ENCODE measurements around the gene EHBP1.

DNA sequence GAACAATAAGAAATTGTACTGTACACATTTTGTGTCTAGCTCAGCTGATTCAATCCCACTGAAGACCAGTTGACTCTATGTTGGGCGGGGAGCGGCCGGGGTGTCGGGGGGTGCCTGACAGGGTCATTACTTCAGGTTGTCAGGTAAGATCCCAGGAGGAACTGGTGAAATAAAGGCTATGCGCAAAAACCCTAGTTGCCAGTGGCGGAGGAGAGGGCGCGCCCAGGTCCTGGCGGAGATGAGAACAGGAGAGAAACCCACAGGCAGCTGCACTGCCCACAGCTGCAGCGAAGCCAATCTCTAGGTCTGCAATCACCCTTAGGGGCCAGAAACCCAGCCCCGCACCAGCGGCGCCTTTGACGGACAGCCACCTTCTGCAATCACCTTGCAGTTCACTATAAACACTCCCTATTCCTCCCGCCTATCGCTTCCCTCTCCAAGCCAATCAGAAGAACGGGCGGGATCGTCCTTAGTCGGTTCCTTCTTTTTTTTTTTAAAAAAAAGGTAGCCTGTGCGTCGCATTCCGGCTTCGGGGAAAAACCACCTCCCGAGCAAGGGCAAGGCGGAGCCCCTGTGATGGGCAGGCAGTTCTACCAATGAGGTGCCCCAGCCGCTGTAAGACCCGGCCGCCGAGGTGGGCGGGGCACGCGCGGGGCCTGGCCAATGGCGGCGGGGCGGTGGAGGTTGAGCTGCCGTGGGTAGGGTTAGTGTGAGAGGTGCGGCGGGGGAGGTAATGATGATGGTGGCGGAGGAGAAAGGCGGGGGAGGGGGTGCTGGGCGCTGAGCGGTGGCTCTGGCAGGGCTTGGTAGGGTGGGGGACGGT, at the start of gene EHBP1:
- TF ChIP-seq, protein P1, sequence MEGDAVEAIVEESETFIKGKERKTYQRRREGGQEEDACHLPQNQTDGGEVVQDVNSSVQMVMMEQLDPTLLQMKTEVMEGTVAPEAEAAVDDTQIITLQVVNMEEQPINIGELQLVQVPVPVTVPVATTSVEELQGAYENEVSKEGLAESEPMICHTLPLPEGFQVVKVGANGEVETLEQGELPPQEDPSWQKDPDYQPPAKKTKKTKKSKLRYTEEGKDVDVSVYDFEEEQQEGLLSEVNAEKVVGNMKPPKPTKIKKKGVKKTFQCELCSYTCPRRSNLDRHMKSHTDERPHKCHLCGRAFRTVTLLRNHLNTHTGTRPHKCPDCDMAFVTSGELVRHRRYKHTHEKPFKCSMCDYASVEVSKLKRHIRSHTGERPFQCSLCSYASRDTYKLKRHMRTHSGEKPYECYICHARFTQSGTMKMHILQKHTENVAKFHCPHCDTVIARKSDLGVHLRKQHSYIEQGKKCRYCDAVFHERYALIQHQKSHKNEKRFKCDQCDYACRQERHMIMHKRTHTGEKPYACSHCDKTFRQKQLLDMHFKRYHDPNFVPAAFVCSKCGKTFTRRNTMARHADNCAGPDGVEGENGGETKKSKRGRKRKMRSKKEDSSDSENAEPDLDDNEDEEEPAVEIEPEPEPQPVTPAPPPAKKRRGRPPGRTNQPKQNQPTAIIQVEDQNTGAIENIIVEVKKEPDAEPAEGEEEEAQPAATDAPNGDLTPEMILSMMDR (IDR thresholded peaks at IDR 0.05; ENCODE audit: low read length): no peak
- no peak for TF ChIP-seq EZH2 (IDR thresholded peaks at IDR 0.05; ENCODE audit: borderline replicate concordance, low read length)
